Central memory CD8-positive, alpha-beta T cell (primary cell): ENCODE results near the gene LRRC43.

ENCODE experiments used
- ATAC-seq: fragments of 150-1000 bp; cut with Tn5 transposase; replicated peaks from 2 replicates; pipeline ENCODE4 v1.10.0; 2022; ENCODE audit warnings: mild to moderate bottlenecking, moderate FRiP score, moderate number of reproducible peaks; ENCODE audit not compliant: poor library complexity, severe bottlenecking; ENCODE audit errors: extremely low read depth
- DNase-seq, 2 donors: peaks; one replicate each; pipeline ENCODE4 v3.0.0; 2021; ENCODE audit warnings: low spot score in 2 of 2
- H3K27ac Mint-ChIP-seq: one replicate; pipeline ENCODE4 v1.8.0; 2022; ENCODE audit warnings: low read depth, mild to moderate bottlenecking, moderate library complexity, mixed read lengths
- H3K27me3 Mint-ChIP-seq: one replicate; pipeline ENCODE4 v1.8.0; 2022; ENCODE audit warnings: mixed read lengths
- H3K36me3 Mint-ChIP-seq: one replicate; pipeline ENCODE4 v1.8.0; 2022; ENCODE audit warnings: mild to moderate bottlenecking, moderate library complexity, mixed read lengths; ENCODE audit not compliant: insufficient read depth
- H3K4me1 Mint-ChIP-seq: one replicate; pipeline ENCODE4 v1.8.0; 2022; ENCODE audit warnings: mixed read lengths
- H3K4me3 Mint-ChIP-seq: one replicate; pipeline ENCODE4 v1.8.0; 2022; ENCODE audit warnings: mild to moderate bottlenecking, moderate library complexity, mixed read lengths
- H3K9me3 Mint-ChIP-seq: one replicate; pipeline ENCODE4 v1.8.0; 2022; ENCODE audit warnings: mixed read lengths

Gene LRRC43

GRCh38 chr12:122182887-122183587 lies at the start of gene LRRC43:
Gene LRRC43, plus strand, starts transcription at chr12:122183123. Its CDS starts 22 bp downstream, at chr12:122183145.
- no peak for DNase-seq
- H3K4me1 Mint-ChIP-seq: peaks cover 5% of the 10 kb centered on the region
- peak within 1 kb of the TSS; percentile 77 for H3K4me3 Mint-ChIP-seq
- H3K27me3 Mint-ChIP-seq: no peaks in the 10 kb centered on the region
- peak; percentile 79 for ATAC-seq
- peak within 1 kb of the TSS; percentile 64 for H3K27ac Mint-ChIP-seq
- H3K9me3 Mint-ChIP-seq: no peaks in the 10 kb centered on the region
- H3K36me3 Mint-ChIP-seq: peaks cover 4% of the 10 kb centered on the region

GRCh38 chr12:122133192-122133950 lies 49.6 kb upstream of the LRRC43 start:
- Mint-ChIP-seq H3K9me3 (no peaks in the 10 kb centered on the region), H3K36me3 (peaks cover 38% of the 10 kb centered on the region), H3K4me3 (no peak overlapping the region), H3K27me3 (no peaks in the 10 kb centered on the region), H3K27ac (no peak overlapping the region), H3K4me1 (peaks cover 8% of the 10 kb centered on the region)
- ATAC-seq (no peak), DNase-seq (no peak)

GRCh38 chr12:122135437-122136031 lies 47.4 kb upstream of the LRRC43 start:
- Mint-ChIP-seq H3K9me3 (no peaks in the 10 kb centered on the region), H3K27me3 (no peaks in the 10 kb centered on the region), H3K36me3 (peaks cover 28% of the 10 kb centered on the region), H3K4me1 (peaks cover 8% of the 10 kb centered on the region), H3K4me3 (no peak overlapping the region), H3K27ac (peak overlapping the region; percentile 25)
- DNase-seq (no peak), ATAC-seq (no peak)

DNA sequence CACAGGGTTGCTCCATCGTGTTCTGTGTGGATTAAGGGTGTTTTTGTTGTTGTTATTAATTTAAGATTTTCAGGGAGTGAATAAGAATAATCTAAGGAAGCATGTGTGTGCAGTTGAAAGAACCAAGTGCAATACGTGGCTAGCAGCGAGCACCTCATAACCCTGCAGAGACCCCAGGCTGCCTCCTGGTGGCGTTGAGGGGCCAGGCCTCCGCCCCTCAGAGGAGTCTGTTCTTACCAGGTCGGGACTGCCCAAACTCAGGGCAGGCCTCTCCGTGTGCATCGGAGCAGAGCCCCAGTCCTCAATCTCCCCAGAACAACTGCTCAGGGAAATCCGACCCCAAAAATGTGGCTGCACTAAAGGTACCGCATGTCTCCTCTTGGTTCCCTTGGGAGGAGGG lies 45.7 kb upstream of the LRRC43 start:
- H3K27me3 Mint-ChIP-seq: no peaks in the 10 kb centered on the region
- H3K4me1 Mint-ChIP-seq: peaks cover 8% of the 10 kb centered on the region
- no peak overlapping the region for H3K27ac Mint-ChIP-seq
- DNase-seq (no peak), ATAC-seq (no peak)
- peaks cover 23% of the 10 kb centered on the region for H3K36me3 Mint-ChIP-seq
- H3K9me3 Mint-ChIP-seq: no peaks in the 10 kb centered on the region
- H3K4me3 Mint-ChIP-seq: no peak overlapping the region

GRCh38 chr12:122137681-122138080 lies 45.2 kb upstream of the LRRC43 start:
- H3K9me3 Mint-ChIP-seq: no peaks in the 10 kb centered on the region
- no peaks in the 10 kb centered on the region for H3K27me3 Mint-ChIP-seq
- peaks cover 8% of the 10 kb centered on the region for H3K4me1 Mint-ChIP-seq
- no peak overlapping the region for H3K4me3 Mint-ChIP-seq
- no peak for DNase-seq
- ATAC-seq: no peak
- peaks cover 23% of the 10 kb centered on the region for H3K36me3 Mint-ChIP-seq
- no peak overlapping the region for H3K27ac Mint-ChIP-seq

DNA sequence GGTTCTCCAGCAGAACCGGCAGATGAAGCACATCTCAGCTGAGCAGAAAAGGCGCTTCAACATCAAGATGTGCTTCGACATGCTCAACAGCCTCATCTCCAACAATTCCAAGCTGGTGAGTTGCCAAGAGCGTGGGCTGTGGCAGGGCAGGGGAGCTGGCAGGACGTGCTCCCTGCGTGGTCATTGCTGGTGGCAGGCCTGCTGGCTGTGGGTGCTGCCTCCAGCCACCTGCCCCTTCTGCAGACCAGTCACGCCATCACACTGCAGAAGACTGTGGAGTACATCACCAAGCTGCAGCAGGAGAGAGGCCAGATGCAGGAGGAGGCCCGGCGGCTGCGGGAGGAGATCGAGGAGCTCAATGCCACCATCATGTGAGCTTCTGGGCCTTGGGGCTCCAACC lies 44.7 kb upstream of the LRRC43 start:
- Mint-ChIP-seq H3K9me3 (no peaks in the 10 kb centered on the region), H3K27me3 (no peaks in the 10 kb centered on the region), H3K36me3 (peaks cover 21% of the 10 kb centered on the region), H3K27ac (no peak overlapping the region), H3K4me3 (no peak overlapping the region), H3K4me1 (peaks cover 8% of the 10 kb centered on the region)
- ATAC-seq (no peak), DNase-seq (no peak)

DNA sequence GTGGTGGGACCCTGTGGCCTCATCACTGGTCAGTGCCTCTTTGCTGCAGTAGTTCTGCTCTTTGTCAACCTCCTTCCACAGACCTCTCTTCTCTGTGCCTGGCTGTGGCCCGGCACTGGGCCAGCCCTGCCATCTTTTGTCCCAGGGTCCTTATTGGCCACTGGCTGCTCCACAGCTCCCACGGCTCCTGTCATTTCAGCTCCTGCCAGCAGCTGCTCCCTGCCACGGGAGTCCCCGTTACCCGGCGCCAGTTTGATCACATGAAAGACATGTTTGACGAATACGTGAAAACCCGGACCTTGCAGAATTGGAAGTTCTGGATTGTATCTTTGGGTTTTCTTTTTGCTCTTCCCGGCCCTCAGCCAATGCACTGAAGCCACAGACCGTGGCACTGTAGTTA lies 44.3 kb upstream of the LRRC43 start:
- no peaks in the 10 kb centered on the region for H3K9me3 Mint-ChIP-seq
- DNase-seq (no peak), ATAC-seq (no peak)
- H3K4me3 Mint-ChIP-seq: no peak overlapping the region
- H3K4me1 Mint-ChIP-seq: peaks cover 5% of the 10 kb centered on the region
- H3K27me3 Mint-ChIP-seq: no peaks in the 10 kb centered on the region
- peaks cover 18% of the 10 kb centered on the region for H3K36me3 Mint-ChIP-seq
- H3K27ac Mint-ChIP-seq: no peak overlapping the region

- H3K36me3 Mint-ChIP-seq: peaks cover 14% of the 10 kb centered on the region
- no peaks in the 10 kb centered on the region for H3K27me3 Mint-ChIP-seq
- no peak overlapping the region for H3K4me3 Mint-ChIP-seq
- no peaks in the 10 kb centered on the region for H3K9me3 Mint-ChIP-seq
- DNase-seq: no peak
- H3K4me1 Mint-ChIP-seq: no peaks in the 10 kb centered on the region
- ATAC-seq: no peak
- no peak overlapping the region for H3K27ac Mint-ChIP-seq
Observed at GRCh38 chr12:122139266-122139665, 43.7 kb upstream of the LRRC43 start.

GRCh38 chr12:122139941-122140340 lies 43.0 kb upstream of the LRRC43 start:
- H3K4me3 Mint-ChIP-seq: no peak overlapping the region
- H3K4me1 Mint-ChIP-seq: no peaks in the 10 kb centered on the region
- ATAC-seq (no peak), DNase-seq (no peak)
- peaks cover 9% of the 10 kb centered on the region for H3K36me3 Mint-ChIP-seq
- H3K27me3 Mint-ChIP-seq: no peaks in the 10 kb centered on the region
- no peaks in the 10 kb centered on the region for H3K9me3 Mint-ChIP-seq
- no peak overlapping the region for H3K27ac Mint-ChIP-seq

DNA sequence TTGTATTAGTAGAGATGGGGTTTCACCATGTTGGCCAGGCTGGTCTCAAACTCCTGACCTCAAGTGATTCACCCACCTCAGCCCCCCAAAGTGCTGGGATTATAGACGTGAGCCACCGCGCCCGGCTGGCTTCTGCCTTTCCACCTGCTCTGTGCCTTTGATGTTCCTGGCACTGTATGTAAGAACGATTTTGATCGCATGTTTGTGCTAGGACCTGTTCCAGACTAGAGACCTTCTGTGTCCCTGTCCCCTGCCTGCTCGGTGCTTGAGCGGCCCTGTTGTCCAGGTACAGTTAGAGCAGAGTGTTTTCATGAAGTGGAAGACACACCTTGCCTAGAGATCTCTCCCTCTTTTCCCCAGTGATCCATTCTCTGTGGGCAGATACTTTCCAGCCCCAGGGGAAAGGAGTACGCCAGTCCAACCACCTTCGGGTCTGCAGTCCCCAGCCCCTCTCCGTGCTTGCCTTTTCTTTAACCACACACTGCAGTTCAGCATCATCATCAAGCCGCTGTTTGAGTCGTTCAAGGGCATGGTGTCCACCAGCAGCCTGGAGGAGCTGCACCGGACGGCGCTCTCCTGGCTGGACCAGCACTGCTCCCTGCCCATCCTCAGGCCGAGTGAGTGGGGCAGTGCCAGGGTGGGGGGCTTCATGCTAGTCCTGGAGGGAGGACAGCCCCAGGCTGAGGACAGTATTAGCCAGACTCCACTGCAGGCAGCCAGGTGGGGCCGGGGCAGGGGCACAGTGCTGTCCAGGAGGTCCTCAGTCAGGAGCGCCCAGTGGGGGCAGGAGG lies 42.3 kb upstream of the LRRC43 start:
- Mint-ChIP-seq H3K27ac (peak overlapping the region; percentile 57), H3K27me3 (no peaks in the 10 kb centered on the region)

DNA sequence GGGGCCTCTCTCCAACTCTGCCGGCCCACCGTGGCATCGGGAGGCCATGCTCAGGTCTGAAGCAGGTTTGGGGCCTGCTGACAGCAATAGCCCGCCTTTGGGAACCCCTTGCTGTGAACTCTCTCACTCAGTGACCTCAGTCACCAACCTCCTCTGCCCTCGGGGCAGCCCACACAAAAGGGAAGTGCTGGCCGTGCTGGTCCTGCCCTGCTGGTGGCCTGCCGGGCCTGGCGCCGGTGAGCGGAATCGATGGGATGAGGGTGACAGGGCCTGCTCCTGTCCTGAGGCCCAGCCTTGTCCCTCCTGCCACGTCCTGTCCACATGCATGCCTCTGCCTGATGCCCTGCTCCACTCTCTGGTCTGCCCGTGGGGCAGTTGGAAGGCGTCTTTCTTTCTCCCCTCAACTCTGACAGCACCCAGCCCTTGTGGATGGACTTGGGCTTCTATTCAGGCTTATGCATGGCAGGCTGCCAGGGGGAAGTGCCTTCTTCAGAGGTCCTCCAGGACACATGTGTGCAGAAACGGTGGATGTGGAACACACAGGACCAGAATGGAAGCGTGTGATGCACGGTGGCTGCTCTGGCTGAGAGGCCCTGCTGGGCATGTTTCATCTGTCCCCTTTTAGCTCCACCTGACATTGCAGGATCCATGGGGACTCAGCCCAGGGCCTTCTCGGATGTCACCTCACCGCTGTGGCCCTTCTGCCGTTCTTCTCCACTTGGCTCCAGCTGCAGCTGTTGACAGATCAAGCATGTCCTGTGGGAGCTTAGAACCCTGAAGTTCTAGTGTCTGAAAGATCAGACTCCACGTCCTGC lies 40.8 kb upstream of the LRRC43 start:
- DNase-seq (no peak), ATAC-seq (no peak)
- H3K9me3 Mint-ChIP-seq: no peaks in the 10 kb centered on the region
- no peak overlapping the region for H3K27ac Mint-ChIP-seq
- peaks cover 9% of the 10 kb centered on the region for H3K36me3 Mint-ChIP-seq
- no peaks in the 10 kb centered on the region for H3K27me3 Mint-ChIP-seq
- no peaks in the 10 kb centered on the region for H3K4me1 Mint-ChIP-seq
- H3K4me3 Mint-ChIP-seq: no peak overlapping the region

More for the DNA sequence above, 42.3 kb upstream of the LRRC43 start:
- ATAC-seq (no peak), DNase-seq (no peak)
- H3K4me1 Mint-ChIP-seq: no peaks in the 10 kb centered on the region
- H3K4me3 Mint-ChIP-seq: no peak overlapping the region
- H3K9me3 Mint-ChIP-seq: no peaks in the 10 kb centered on the region
- peaks cover 9% of the 10 kb centered on the region for H3K36me3 Mint-ChIP-seq

DNA sequence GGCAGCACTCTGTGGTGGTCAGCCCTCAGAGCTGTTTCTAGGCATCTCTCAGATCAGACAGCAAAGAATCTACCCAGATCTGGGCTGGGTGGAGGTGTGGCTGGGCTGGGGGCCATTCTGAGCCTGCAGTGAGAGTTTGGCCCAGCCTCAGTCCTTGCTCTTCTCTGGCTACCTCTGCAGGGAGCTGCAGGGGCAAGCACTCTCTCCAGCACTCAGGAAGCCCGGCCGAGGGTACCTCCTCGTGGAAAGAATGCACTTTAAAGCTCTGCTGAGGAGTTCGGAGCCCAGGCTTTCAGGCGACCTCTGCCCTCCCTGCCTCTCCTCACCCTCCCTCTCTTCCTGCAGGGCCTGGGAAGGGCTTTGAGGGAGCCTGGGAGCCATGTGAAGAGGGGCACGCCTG lies 40.1 kb upstream of the LRRC43 start:
- Mint-ChIP-seq H3K27me3 (no peaks in the 10 kb centered on the region), H3K4me1 (no peaks in the 10 kb centered on the region), H3K36me3 (peaks cover 6% of the 10 kb centered on the region), H3K27ac (no peak overlapping the region), H3K4me3 (no peak overlapping the region), H3K9me3 (no peaks in the 10 kb centered on the region)
- DNase-seq (no peak), ATAC-seq (no peak)
